Measurements from ENCODE around the gene PLPP4.

The PLPP4 gene

GRCh38 chr10:120456143-120456625, 843 bp upstream of the PLPP4 start:
- DNase-seq (ENCODE audit: low read depth in 2 of 3, low spot score in 1 of 3): no peak

- no peak for DNase-seq (ENCODE audit: low read depth in 2 of 3, low spot score in 1 of 3)
Measured at GRCh38 chr10:120457431-120458172, 575 bp downstream of the PLPP4 start.

GRCh38 chr10:120458432-120458831, 1.4 kb downstream of the PLPP4 start:
- DNase-seq (ENCODE audit: low read depth in 2 of 3, low spot score in 1 of 3): no peak

- DNase-seq (ENCODE audit: low read depth in 2 of 3, low spot score in 1 of 3): no peak
Measured at GRCh38 chr10:120459185-120459584, 2.2 kb downstream of the PLPP4 start.

- no peak for DNase-seq (ENCODE audit: low read depth in 2 of 3, low spot score in 1 of 3)
Measured at GRCh38 chr10:120460186-120460585, 3.2 kb downstream of the PLPP4 start.

- DNase-seq (ENCODE audit: low read depth in 2 of 3, low spot score in 1 of 3): no peak
Measured at GRCh38 chr10:120460776-120461175, 3.7 kb downstream of the PLPP4 start.

- DNase-seq (ENCODE audit: low read depth in 2 of 3, low spot score in 1 of 3): no peak
Measured at GRCh38 chr10:120462018-120462682, 5.1 kb downstream of the PLPP4 start.

GRCh38 chr10:120465138-120465537, 8.1 kb downstream of the PLPP4 start:
- no peak for DNase-seq (ENCODE audit: low read depth in 2 of 3, low spot score in 1 of 3)

GRCh38 chr10:120466006-120466405, 9.0 kb downstream of the PLPP4 start:
- no peak for DNase-seq (ENCODE audit: low read depth in 2 of 3, low spot score in 1 of 3)

- no peak for DNase-seq (ENCODE audit: low read depth in 2 of 3, low spot score in 1 of 3)
Measured at GRCh38 chr10:120473593-120473992, 16.6 kb downstream of the PLPP4 start.

GRCh38 chr10:120474956-120475355, 17.9 kb downstream of the PLPP4 start:
- no peak for DNase-seq (ENCODE audit: low read depth in 2 of 3, low spot score in 1 of 3)

- DNase-seq (ENCODE audit: low read depth in 2 of 3, low spot score in 1 of 3): no peak
Measured at GRCh38 chr10:120475844-120476791, 19.1 kb downstream of the PLPP4 start.

GRCh38 chr10:120477021-120477742, 20.2 kb downstream of the PLPP4 start:
- DNase-seq (ENCODE audit: low read depth in 2 of 3, low spot score in 1 of 3): no peak

GRCh38 chr10:120477743-120478141, 20.7 kb downstream of the PLPP4 start:
- DNase-seq (ENCODE audit: low read depth in 2 of 3, low spot score in 1 of 3): no peak

GRCh38 chr10:120478386-120478785, 21.4 kb downstream of the PLPP4 start:
- DNase-seq (ENCODE audit: low read depth in 2 of 3, low spot score in 1 of 3): no peak

GRCh38 chr10:120479506-120479905, 22.5 kb downstream of the PLPP4 start:
- DNase-seq (ENCODE audit: low read depth in 2 of 3, low spot score in 1 of 3): no peak

- no peak for DNase-seq (ENCODE audit: low read depth in 2 of 3, low spot score in 1 of 3)
Measured at GRCh38 chr10:120480065-120480600, 23.1 kb downstream of the PLPP4 start.

GRCh38 chr10:120480848-120481247, 23.8 kb downstream of the PLPP4 start:
- no peak for DNase-seq (ENCODE audit: low read depth in 2 of 3, low spot score in 1 of 3)

- DNase-seq (ENCODE audit: low read depth in 2 of 3, low spot score in 1 of 3): no peak
Measured at GRCh38 chr10:120483006-120483405, 26.0 kb downstream of the PLPP4 start.

- DNase-seq (ENCODE audit: low read depth in 2 of 3, low spot score in 1 of 3): no peak
Measured at GRCh38 chr10:120483651-120484301, 26.7 kb downstream of the PLPP4 start.

All from stimulated activated CD4-positive, alpha-beta T cell treated with anti-CD3 and anti-CD28 coated beads, Interleukin-12 subunit alpha, Interleukin-12 subunit beta, amount 100 ng/mL, for 48 hours (primary cell).